NB4 (cell line): ENCODE data around the gene NFATC2.

Source experiments
- CTCF ChIP-seq: IDR thresholded peaks from one replicate; pipeline ENCODE4 v1.5.1; 2012; ENCODE audit warnings: low read depth, low read length
- POLR2A ChIP-seq: IDR thresholded peaks from 2 replicates; pipeline ENCODE4 v1.6.1; 2011; ENCODE audit warnings: mild to moderate bottlenecking; ENCODE audit not compliant: insufficient read length; ENCODE audit errors: extremely low read depth

GRCh38 chr20:51506527-51507215 lies 35.8 kb downstream of the NFATC2 start:
- TF ChIP-seq CTCF, result no peak
- no peak for TF ChIP-seq POLR2A
